ENCODE data around the gene POR. TPM values are rescaled to one million over a fixed set of nuclear protein-coding genes. Genes with fewer than 3 reads are reported as not detected.

Gene POR
- total and polyA plus RNA-seq, 2 of the 8 experiments (the other 6 are each of a cell fraction or from before 2014, with no cell fraction given) = 98.7 to 144 TPM

GRCh38 chr7:75913437-75913836 is 1.5 kb upstream of the POR start (continued):
- no peak for TF ChIP-seq POU5F1 (IDR thresholded peaks at IDR 0.05; ENCODE audit: low read depth, low read length)
- TF ChIP-seq CBX8 (IDR thresholded peaks at IDR 0.05; ENCODE audit: borderline replicate concordance, low read depth, low read length) = no peak
- TF ChIP-seq TAF1 (IDR thresholded peaks at IDR 0.05; ENCODE audit: low read depth, low read length) = no peak
